ENCODE results near the gene ULBP2. TPM values are rescaled to one million over a fixed set of nuclear protein-coding genes. Genes with fewer than 3 reads are reported as not detected.

ULBP2 gene
- total and polyA plus RNA-seq, 2 of the 8 experiments (the other 6 are each of a cell fraction or from before 2014, with no cell fraction given): 0.05 TPM; not detected in 1

DNA sequence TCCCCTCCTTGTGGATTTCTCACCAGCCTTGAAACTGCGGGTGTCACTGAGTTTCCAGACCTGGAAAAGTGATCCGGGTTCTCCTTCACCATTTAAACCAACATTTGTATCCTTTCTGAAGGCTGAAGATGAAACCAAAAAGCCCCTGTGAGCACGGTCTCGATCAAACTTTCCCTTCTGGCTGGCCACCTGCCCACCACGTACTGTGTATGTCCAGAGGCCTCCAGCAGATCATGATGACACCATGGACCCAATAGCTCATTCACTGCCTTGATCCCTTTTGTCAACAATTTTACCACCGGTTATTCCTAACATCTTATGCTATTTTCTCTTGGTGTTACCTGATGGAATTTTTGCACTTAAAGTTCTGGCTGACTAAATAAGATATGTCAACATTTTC is 37.5 kb downstream of the ULBP2 start:
- Histone ChIP-seq H3K18ac (ENCODE audit: extremely low read depth, low read length) (no peak overlapping the region), H2BK120ac (replicated peaks; ENCODE audit: low read depth, low read length) (no peak overlapping the region), H3K79me2 (ENCODE audit: control insufficient read depth in 1 of 2, insufficient read depth in 2 of 2, low read length in 2 of 2) (no peaks in the 10 kb centered on the region), H3K4me3 (ENCODE audit: extremely low read depth in 1 of 4, insufficient read depth in 2 of 4, low read depth in 3 of 4, low read length in 4 of 4) (no peak overlapping the region), H3K4ac (replicated peaks; ENCODE audit: insufficient read length, low read depth, low read length) (no peak overlapping the region), H3K79me1 (ENCODE audit: low read depth, low read length) (no peaks in the 10 kb centered on the region), H4K5ac (ENCODE audit: insufficient read length, low read depth, low read length) (no peak overlapping the region), H4K8ac (ENCODE audit: extremely low read depth, insufficient read depth, low read length) (no peak overlapping the region), H2BK5ac (ENCODE audit: low read depth, low read length) (no peak overlapping the region), H3K9ac (replicated peaks in 1 of 4; ENCODE audit: extremely low read depth in 1 of 4, low read depth in 3 of 4, low read length in 3 of 4) (no peak overlapping the region), H2AK5ac (ENCODE audit: low read depth, low read length) (no peak overlapping the region), H3K27ac (ENCODE audit: low read depth, low read length) (no peak overlapping the region), H3K23me2 (ENCODE audit: low read depth, low read length) (no peaks in the 10 kb centered on the region; the same call in 1 of the 2 replicates), H3K36me3 (ENCODE audit: control insufficient read depth in 2 of 4, insufficient read depth in 4 of 4, low read length in 3 of 4) (no peaks in the 10 kb centered on the region), H3K56ac (replicated peaks; ENCODE audit: insufficient read length, low read depth, low read length) (no peak overlapping the region), H3K23ac (ENCODE audit: insufficient read length) (no peak overlapping the region), H3K9me3 (ENCODE audit: insufficient read depth in 2 of 2, low read depth in 1 of 2, low read length in 1 of 2) (no peaks in the 10 kb centered on the region; a peak in 1 of 4 replicates), H4K91ac (replicated peaks; ENCODE audit: insufficient read length, low read length) (no peak overlapping the region), H2AFZ (ENCODE audit: low read length) (no peak overlapping the region), H3K4me1 (replicated peaks in 1 of 4; ENCODE audit: control insufficient read depth in 3 of 4, insufficient read depth in 4 of 4, low read length in 3 of 4) (no peaks in the 10 kb centered on the region), H3K27me3 (replicated peaks in 1 of 4; ENCODE audit: control insufficient read depth in 3 of 4, extremely low read depth in 1 of 4, insufficient read depth in 3 of 4, low read length in 3 of 4) (peaks cover 19 to 67% (median 42%) of the 10 kb centered on the region in 4 experiments), H2BK15ac (ENCODE audit: low read length) (no peak overlapping the region), H3K4me2 (ENCODE audit: insufficient read depth in 1 of 2, low read depth in 2 of 2, low read length in 2 of 2) (no peak overlapping the region), H3K14ac (ENCODE audit: insufficient read length) (no peak overlapping the region), H2BK12ac (ENCODE audit: low read depth, low read length) (no peak overlapping the region), H4K20me1 (replicated peaks in 1 of 2; ENCODE audit: control insufficient read depth in 1 of 2, insufficient read depth in 2 of 2, low read length in 2 of 2) (peaks cover 0 to 6% of the 10 kb centered on the region in 2 experiments), H2BK20ac (ENCODE audit: low read length) (no peak overlapping the region)
- ChIA-PET CTCF (ENCODE audit: partially characterized antibody) (interaction anchor here (0.8 to 1.4 kb wide), 4 partner anchors 12 to 38 kb away, joined by 3 to 4 read pairs (median 4); no protein-coding TSS in a partner anchor), POLR2A (ENCODE audit: partially characterized antibody) (no interaction called here)
- no peak for TF ChIP-seq CHD2 (IDR thresholded peaks at IDR 0.05; ENCODE audit: low read length)
- 85% methylated on average over 6 of the region's 6 CpGs; no CpG with 5 or more reads in 1 of the 2 experiments for WGBS, 2 experiments (ENCODE audit: extremely low coverage in 1 of 2, insufficient coverage in 1 of 2, insufficient read length in 1 of 2, insufficient replicate concordance in 2 of 2, low coverage in 1 of 2, low lambda C conversion rate in 2 of 2, missing lambda C conversion rate in 1 of 2)
- no peak for FAIRE-seq
- peak in 1 of 2 experiments; percentile 23 for DNase-seq (ENCODE audit: low read depth in 1 of 2, low spot score in 2 of 2)

Measured in H1 (cell line).